Stomach (tissue), 4 donors: ENCODE results near the gene ASB8.

Experiments
- CTCF ChIP-seq, 7 experiments: fragments of 450-650 bp in 4 of 7; fragments of 200-600 bp in 3 of 7; sonication (generic) in 3 of 7; IDR thresholded peaks; one replicate each; pipeline ENCODE4 v1.5.1; 2016 to 2019; ENCODE audit warnings: antibody characterized with exemption in 7 of 7, control low read depth in 2 of 7, mild to moderate bottlenecking in 1 of 7
- POLR2A ChIP-seq, 4 donors: fragments of 450-650 bp; IDR thresholded peaks; one replicate each; pipeline ENCODE4 v1.6.1; 2016; ENCODE audit warnings: antibody characterized with exemption in 4 of 4, control low read depth in 2 of 4, mild to moderate bottlenecking in 1 of 4, moderate library complexity in 1 of 4
- POLR2AphosphoS5 ChIP-seq, 3 donors: sonication (generic); formaldehyde crosslinking; IDR thresholded peaks; one replicate each; pipeline ENCODE4 v1.6.1; 2016; ENCODE audit warnings: antibody characterized with exemption in 3 of 3

GRCh38 chr12:48192861-48193260, 35.5 kb upstream of the ASB8 start:
- TF ChIP-seq POLR2A (IDR thresholded peaks at IDR 0.05) = no peak
- no peak for TF ChIP-seq CTCF (IDR thresholded peaks at IDR 0.05)
- no peak for TF ChIP-seq POLR2AphosphoS5 (IDR thresholded peaks at IDR 0.05)
